ENCODE results near the gene PCNT.
"Not testable (repeated sequence)": the region's sequence is repeated elsewhere in the genome, so short reads cannot be mapped to it uniquely, and the experiment has no call there.

Gene PCNT

DNA sequence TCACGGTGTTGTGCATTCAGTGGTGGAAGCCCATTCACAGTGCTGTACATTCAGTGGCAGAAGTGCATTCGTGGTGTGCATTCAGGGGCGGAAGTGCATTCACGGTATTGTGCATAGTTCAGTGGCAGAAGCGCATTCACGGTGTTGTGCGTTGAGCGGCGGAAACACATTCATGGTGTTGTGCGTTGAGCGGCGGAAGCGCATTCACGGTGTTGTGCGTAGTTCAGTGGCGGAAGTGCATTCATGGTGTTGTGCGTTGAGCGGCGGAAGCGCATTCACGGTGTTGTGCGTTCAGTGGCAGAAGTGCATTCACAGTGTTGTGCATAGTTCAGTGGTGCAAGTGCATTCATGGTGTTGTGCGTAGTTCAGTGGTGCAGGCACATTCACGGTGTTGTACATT is 60.6 kb downstream of the PCNT start:
- DNase-seq = no peak

- no peak for DNase-seq
These were observed 62.1 kb downstream of the PCNT start for GRCh38 chr21:46385846-46386733.

DNA sequence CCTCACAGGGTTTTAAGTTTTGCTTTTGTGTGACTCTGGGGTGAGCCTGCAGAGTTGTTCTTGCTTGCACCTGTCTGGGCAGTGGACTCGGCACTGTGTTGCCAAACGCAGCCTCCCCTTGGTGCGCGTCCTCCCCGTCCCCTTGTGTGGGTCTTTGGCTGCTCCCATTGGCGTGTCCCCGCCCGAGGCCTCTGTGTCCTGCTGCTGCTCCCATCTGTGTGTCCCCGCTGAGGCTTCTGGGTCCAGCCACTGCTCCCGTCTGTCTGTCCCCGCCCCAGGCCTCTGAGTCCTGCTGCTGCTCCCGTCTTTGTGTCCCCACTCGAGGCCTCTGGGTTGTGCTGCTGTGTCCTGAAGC is 62.8 kb downstream of the PCNT start:
- no peak for DNase-seq

DNA sequence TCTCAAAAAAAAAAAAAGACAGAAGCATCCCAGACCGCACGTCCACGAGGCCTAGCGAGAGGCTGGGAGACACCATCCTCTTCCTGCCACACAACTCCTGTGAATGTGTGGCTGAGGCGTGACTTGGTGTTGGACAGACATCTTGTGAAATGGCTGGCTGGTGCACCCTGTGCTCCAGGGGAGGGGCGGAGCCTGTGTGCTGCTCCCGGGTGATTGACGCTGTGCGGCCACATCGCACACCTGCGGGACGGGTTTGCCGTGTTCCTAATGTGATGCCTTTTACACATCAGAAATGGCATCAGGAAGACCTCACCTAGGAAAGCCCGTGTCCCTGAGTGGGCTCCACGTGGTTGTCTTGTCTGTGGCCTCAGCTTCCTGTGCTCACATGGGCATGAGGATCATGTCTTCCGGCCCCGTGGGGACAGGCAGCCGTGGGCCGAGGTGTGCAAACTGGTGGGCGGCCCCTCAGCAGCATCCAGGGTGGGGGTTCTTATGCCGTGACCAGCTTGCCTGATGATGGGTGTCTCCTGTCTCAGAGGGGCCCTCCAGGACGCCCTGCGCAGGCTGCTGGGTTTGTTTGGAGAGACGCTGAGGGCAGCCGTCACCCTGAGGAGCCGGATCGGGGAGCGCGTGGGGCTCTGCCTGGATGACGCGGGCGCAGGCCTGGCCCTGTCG is 64.4 kb downstream of the PCNT start:
- no peak for DNase-seq

- DNase-seq = no peak
These were observed 64.9 kb downstream of the PCNT start for GRCh38 chr21:46388896-46389295.

DNA sequence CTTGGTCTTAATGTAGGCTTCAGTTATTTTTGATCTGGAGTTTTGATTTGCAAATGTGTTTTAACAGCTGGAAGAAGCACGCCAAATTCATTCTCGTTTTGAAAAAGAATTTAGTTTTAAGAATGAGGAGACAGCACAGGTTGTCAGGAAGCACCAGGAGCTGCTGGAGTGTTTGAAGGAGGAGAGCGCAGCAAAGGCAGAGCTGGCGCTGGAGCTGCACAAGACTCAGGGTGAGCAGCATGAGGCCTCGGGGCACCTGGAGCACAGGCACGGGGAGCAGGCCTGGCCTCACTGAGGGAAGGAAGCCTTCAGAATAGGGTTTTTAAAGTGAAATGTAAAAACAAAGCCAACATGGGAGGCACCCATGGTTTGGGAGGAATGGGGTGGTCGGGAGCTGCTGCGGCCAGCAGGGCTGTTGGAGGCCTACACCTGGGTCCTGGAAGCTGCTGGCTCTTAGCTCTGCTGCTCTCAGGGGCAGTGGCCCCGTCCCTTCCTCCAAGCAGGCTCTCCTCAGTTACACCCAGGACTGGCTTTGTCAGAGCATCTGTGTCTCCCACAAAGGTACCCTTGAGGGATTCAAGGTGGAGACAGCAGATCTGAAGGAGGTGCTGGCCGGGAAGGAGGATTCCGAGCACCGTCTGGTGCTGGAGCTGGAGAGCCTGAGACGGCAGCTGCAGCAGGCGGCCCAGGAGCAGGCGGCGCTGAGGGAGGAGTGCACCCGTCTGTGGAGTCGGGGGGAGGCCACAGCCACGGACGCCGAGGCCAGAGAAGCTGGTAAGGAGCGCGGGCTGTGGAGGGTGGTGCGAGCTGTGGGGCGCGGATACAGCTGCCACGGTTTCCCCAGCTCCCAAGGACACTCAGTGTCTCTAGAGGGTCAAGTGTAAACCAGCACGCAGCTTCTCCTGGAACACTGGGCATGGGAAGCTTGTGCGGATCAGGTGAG is 66.9 kb downstream of the PCNT start:
- no peak for DNase-seq

DNA sequence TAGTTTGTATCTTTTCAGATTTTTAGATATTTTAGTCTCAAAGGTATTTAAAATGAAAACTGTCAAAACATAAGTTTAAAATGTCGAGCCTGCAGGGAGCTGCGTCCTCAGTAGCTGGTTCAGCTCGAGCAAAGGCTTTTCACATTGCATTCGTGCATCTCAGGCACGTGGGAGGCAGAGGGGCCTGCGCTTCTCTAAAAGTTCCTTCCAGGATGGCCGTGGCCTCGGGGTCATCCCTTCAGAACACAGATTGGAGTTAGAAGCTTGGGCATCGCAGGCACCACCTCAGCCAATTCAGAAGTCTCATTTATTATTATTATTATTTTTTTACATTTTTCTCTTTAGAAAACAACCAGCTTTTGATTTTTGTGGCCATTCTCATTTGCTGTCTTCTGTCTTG is 67.8 kb downstream of the PCNT start:
- no peak for DNase-seq

- no peak for DNase-seq
These were observed 69.0 kb downstream of the PCNT start for GRCh38 chr21:46392921-46393320.

DNA sequence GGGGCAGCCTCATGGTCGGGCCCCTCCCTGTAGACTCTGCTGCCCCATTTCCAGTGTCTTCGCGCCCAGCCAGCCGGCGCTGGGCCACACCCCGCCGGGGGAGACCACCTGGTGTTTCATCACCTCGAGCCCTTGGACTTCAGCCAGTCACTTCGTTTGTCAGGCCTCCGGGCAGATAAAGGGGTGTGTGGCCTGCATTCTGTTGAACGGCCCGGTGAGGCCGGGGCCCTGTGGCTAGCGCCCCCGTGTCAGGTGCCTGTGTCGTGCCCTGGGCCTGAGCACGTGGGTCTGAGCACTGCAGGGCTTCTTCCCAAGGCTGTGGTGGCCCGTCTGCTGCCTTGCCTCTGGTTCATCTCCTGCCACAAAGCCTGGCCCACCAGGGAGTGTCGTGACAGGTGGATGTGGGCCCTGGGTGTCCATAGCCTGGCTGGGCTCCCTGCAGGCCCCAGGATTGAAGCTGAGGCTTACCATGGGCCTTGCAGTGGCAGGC is 69.5 kb downstream of the PCNT start:
- no peak for DNase-seq

DNA sequence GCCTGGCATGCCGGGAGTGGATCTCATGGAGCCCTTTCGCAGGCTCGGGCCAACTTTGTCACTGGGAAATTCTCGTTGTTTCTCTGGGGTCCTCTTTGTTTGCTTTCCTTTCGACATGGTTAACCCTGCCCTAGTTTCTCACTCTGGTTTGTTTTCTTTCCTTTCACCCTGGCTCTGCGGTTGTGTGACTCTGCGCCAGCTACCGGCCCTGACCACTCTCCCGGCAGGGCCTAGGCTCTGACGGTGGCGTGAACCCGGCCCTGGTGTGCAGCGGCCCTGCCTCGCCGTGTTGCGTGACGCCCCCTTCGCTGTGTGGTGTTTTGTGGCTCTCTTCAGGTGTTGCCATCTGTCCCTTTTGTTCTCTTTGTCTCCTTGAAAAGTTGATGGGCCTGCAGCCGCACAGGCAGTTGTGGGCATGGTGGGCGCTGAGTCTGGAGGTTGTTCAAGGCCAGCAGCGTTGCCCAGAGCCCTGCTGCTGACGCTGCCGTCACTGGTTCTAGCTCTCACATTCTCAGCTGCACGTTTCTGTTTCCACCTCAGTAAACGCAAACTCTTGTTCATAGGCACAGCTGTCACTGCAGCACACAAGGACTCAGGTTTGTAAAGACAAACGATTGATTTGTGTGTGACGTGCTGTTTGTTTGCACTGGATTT is 70.1 kb downstream of the PCNT start:
- DNase-seq = no peak

DNA sequence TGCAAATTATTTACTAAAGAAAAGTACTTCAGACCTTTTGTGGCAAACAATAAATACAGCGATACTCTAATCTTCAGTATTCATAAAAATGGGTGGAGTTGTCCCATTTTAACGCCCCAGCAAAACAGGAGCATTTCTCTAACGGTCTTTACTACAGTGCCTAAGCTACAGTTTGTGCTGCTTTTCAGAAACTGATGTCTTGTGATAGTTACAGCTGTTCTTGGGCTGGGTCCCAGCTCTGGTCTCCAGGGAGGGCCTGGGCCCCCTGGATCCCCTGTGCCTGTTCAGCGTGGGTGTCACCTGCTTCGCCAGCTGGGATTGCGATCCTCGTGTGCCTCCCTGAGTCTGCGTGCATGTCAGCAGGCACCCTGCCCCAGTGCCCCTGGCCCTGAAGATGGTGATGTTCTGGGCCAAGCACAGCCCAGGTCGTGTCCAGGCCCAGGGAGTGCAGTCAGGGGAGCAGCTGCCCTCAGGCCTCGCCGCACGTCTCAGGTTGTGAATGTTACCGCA is 70.7 kb downstream of the PCNT start:
- no peak for DNase-seq

- DNase-seq = no peak
These were observed 73.4 kb downstream of the PCNT start for GRCh38 chr21:46397211-46397905.

DNA sequence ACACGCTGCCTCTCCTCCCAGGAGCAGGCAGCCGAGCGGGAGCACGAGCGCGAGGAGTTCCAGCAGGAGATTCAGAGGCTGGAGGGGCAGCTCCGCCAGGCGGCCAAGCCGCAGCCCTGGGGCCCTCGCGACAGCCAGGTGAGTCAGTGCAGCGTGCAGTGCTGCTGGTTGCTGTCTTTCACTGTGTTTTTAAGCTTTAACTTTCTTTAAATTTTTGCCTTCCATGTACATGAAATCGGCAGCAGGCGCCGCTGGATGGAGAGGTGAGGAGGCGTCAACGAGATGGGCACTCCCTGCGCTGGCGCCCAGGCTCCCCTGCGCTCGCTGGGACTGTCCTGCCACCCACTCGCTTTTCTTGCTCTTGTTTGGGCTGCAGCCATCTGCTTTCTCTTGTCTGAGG is 74.0 kb downstream of the PCNT start:
- no peak for DNase-seq

GRCh38 chr21:46399129-46399528 is 75.2 kb downstream of the PCNT start:
- DNase-seq = no peak

- no peak for DNase-seq
These were observed 75.7 kb downstream of the PCNT start for GRCh38 chr21:46399686-46400085.

DNA sequence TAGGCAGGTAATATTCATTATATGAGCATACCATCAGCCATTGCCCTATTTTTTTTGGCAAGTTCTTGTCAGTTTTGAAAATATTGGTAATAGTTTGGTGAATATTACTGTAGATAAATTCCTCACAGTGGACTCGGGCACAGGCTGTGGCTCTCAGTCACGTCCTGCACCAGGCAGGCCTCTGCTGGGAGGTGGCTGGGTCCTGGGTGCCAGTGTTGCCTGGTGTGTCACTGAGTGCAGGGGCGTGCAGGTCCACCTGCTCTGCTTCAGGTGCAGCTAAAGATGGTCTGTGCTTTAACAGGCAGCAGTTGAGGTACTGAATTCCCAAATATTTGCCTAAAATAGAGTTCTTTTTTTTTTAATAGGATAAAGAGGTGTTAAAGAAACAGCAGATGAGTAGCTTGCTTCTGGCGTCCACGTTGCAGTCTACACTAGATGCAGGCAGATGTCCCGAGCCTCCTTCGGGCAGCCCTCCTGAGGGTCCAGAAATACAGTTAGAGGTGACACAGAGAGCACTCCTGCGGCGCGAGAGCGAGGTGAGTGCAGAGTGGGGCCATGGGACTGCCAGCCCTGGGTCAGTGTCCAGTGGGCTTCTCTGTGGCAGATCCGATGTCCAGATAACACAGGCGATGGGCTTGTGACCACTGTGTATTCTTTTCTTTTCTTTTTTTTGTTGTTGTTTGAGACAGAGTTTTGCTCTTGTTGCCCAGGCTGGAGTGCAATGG is 77.4 kb downstream of the PCNT start:
- no peak for DNase-seq

DNA sequence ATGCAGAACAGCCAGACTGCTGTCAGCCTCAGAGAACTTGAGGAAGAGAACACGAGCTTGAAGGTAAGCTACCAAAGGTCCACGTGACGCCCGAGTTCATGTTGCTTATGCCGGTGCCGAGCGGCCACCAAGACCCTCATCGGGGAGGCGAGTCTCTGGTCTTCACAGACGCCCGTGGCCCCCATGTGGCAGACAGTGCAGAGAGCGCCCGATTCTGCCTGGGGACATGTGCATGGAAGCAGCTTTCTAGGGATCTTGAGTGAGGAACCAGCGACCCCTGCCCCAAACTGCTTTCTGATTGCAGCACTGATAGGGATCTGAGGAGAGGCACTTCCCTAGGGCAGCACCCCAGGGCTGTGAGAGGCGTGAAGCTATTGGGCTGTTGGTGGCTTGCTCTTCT is 78.5 kb downstream of the PCNT start:
- DNase-seq = no peak

DNA sequence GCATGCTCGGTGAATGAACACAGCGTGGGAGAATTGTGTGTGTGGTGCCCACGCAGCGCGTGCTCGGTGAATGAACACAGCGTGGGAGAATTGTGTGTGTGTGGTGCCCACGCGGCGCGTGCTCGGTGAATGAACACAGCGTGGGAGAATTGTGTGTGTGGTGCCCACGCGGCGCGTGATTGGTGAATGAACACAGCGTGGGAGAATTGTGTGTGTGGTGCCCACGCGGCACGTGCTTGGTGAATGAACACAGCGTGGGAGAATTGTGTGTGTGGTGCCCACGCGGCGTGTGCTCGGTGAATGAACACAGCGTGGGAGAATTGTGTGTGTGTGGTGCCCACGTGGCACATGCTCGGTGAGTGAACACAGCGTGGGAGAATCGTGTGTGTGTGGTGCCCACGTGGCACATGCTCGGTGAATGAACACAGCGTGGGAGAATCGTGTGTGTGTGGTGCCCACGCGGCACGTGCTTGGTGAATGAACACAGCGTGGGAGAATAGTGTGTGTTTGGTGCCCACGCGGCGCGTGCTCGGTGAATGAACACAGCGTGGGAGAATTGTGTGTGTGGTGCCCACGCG is 79.4 kb downstream of the PCNT start:
- not testable (repeated sequence) for DNase-seq

DNA sequence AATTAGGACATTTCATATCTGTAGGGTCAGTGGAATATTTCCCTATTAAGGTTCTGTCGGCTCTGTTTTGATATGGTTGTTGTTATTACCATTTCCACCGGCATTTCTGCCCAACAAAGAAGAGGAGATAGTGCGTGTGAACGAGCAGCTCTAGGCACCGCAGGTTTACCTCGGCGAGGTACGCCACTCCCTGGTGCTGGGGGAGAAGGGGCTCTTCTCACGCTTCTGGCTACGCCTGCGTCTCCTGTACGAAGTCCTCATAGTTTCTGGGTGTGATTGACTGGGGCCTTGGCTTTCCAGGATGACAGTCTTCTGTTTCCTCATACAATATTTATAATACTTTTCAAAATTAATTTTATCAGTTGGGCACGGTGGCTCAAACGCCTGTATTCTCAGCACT is 80.3 kb downstream of the PCNT start:
- DNase-seq = no peak

- no peak for DNase-seq
These were observed 82.0 kb downstream of the PCNT start for GRCh38 chr21:46406001-46406400.

Measured in NCI-H226 (cell line).